B cell (primary cell): Measurements from ENCODE around the gene JMJD6. TPM values are rescaled to one million over a fixed set of nuclear protein-coding genes. Genes with fewer than 3 reads are reported as not detected.

ENCODE experiments used
- ATAC-seq: fragments of 200-7000 bp; cut with Tn5 transposase; one replicate; pipeline ENCODE4 v1.10.0; 2021; ENCODE audit warnings: low read depth, mild to moderate bottlenecking, moderate number of reproducible peaks, moderate library complexity
- CTCF ChIA-PET: fragments of 350-600 bp; sonication (Branson Sonifier 250); formaldehyde crosslinking; loops from one replicate; lab custom pipeline; 2021; ENCODE audit warnings: antibody characterized with exemption, inconsistent platforms; lab: Charles Lee
- POLR2A ChIA-PET: fragments of 350-600 bp; sonication (Branson Sonifier 250); formaldehyde crosslinking; loops from one replicate; lab custom pipeline; 2021; ENCODE audit warnings: antibody characterized with exemption; lab: Charles Lee
- DNase-seq: peaks from one replicate; pipeline ENCODE4 v3.0.0; 2013
- H2AFZ ChIP-seq: 2 replicates; pipeline ENCODE4 v1.6.1; 2012; ENCODE audit warnings: mild to moderate bottlenecking, low read depth, low read length; ENCODE audit not compliant: insufficient read depth, poor library complexity, severe bottlenecking
- H3K27ac ChIP-seq, 2 donors: 1 replicate in 1 of 2; 2 replicates in 1 of 2; pipeline ENCODE4 v1.5.1; 2012 to 2013; ENCODE audit warnings: low read length in 2 of 2, mild to moderate bottlenecking in 2 of 2, moderate library complexity in 1 of 2
- H3K27me3 ChIP-seq, 4 experiments: fragments of 200-600 bp in 1 of 4; sonication (generic) in 1 of 4; replicated peaks in 1 of 4; 1 replicate in 2 of 4; 2 replicates in 2 of 4; pipeline versions ENCODE4 v1.6.1 to v1.7.0; 2013 to 2016; ENCODE audit warnings: low read length in 3 of 4, mild to moderate bottlenecking in 2 of 4, mixed read lengths in 1 of 4, moderate library complexity in 1 of 4; ENCODE audit not compliant: insufficient read depth in 4 of 4, control insufficient read depth in 3 of 4; ENCODE audit errors: control extremely low read depth in 1 of 4
- H3K36me3 ChIP-seq, 2 experiments: replicated peaks in 1 of 2; 1 replicate in 1 of 2; 2 replicates in 1 of 2; pipeline versions ENCODE4 v1.6.1 to v1.7.1; 2013; ENCODE audit warnings: low read length in 1 of 2; ENCODE audit not compliant: insufficient read depth in 2 of 2, control insufficient read depth in 1 of 2; ENCODE audit errors: control extremely low read depth in 1 of 2, extremely low read depth in 1 of 2
- H3K4me1 ChIP-seq, 2 donors: fragments of 200-600 bp in 1 of 2; sonication (generic) in 1 of 2; 1 replicate in 1 of 2; 2 replicates in 1 of 2; pipeline versions ENCODE4 v1.5.1 to v1.6.1; 2013 to 2017; ENCODE audit warnings: low read length in 2 of 2; ENCODE audit not compliant: control insufficient read depth in 2 of 2, insufficient read depth in 2 of 2
- H3K4me2 ChIP-seq: replicated peaks from 2 replicates; pipeline ENCODE3; 2012; ENCODE audit warnings: mild to moderate bottlenecking, low read depth, low read length; ENCODE audit not compliant: poor library complexity, severe bottlenecking
- H3K4me3 ChIP-seq, 5 experiments: fragments of 200-600 bp in 1 of 5; sonication (generic) in 1 of 5; 1 replicate in 3 of 5; 2 replicates in 2 of 5; pipeline versions ENCODE4 v1.5.1 to v1.7.0; 2011 to 2016; ENCODE audit warnings: low read length in 4 of 5, mild to moderate bottlenecking in 4 of 5, low read depth in 2 of 5, control low read depth in 1 of 5, moderate library complexity in 1 of 5; ENCODE audit not compliant: insufficient read depth in 1 of 5; ENCODE audit errors: control extremely low read depth in 1 of 5, extremely low read depth in 1 of 5
- H3K79me2 ChIP-seq: fragments of 200-600 bp; sonication (generic); one replicate; pipeline ENCODE4 v1.6.0; 2016; ENCODE audit warnings: low read length; ENCODE audit not compliant: control insufficient read depth, insufficient read depth
- H3K9ac ChIP-seq: fragments of 200-600 bp; sonication (generic); 2 replicates; pipeline ENCODE4 v1.6.1; 2017; ENCODE audit warnings: mild to moderate bottlenecking, low read length, moderate library complexity
- H3K9me3 ChIP-seq, 3 donors: one replicate each; pipeline versions ENCODE4 v1.6.1 to v1.7.1; 2013; ENCODE audit warnings: low read length in 2 of 3; ENCODE audit not compliant: control insufficient read depth in 2 of 3, insufficient read depth in 1 of 3; ENCODE audit errors: control extremely low read depth in 1 of 3
- H4K20me1 ChIP-seq: 2 replicates; pipeline ENCODE4 v1.6.0; 2012; ENCODE audit warnings: mild to moderate bottlenecking, low read length; ENCODE audit not compliant: insufficient read depth, control insufficient read depth, poor library complexity, severe bottlenecking
- H3K27ac Mint-ChIP-seq: one replicate; pipeline ENCODE4 v1.8.0; 2021; ENCODE audit warnings: mixed read lengths
- H3K27me3 Mint-ChIP-seq: one replicate; pipeline ENCODE4 v1.8.0; 2021; ENCODE audit warnings: mixed read lengths
- H3K4me1 Mint-ChIP-seq: one replicate; pipeline ENCODE4 v1.8.0; 2021; ENCODE audit warnings: mixed read lengths
- H3K4me3 Mint-ChIP-seq: one replicate; pipeline ENCODE4 v1.8.0; 2021; ENCODE audit warnings: mixed read lengths
- H3K9me3 Mint-ChIP-seq: one replicate; pipeline ENCODE4 v1.8.0; 2022; ENCODE audit warnings: mixed read lengths; ENCODE audit not compliant: insufficient read depth
- EZH2 ChIP-seq: IDR thresholded peaks from 2 replicates; pipeline ENCODE4 v1.6.1; 2012; ENCODE audit warnings: borderline replicate concordance, low read depth, mild to moderate bottlenecking, moderate library complexity, low read length; ENCODE audit not compliant: insufficient read depth, poor library complexity, severe bottlenecking
- WGBS: methylation state at CpG from one replicate; pipeline ENCODE4 v1.1.5; 2013; ENCODE audit warnings: missing lambda C conversion rate; ENCODE audit not compliant: insufficient coverage; 5-methylcytosine and 5-hydroxymethylcytosine counted together
- intact Hi-C: fragments of 100-400 bp; cut with micrococcal nuclease; formaldehyde crosslinking; loops from one replicate; pipeline ENCODE4 v1.10.0; 2022
- polyA plus RNA-seq: library from polyadenylated mRNA; depleted of rRNA; stranded (reverse); fragments of >200 nt; gene quantifications from 2 replicates; pipeline ENCODE4 v1.2.3, GENCODE V29; 2012
- total RNA-seq, 2 donors: library from RNA; stranded (reverse); fragments of 120-200 nt in 1 of 2; gene quantifications; 1 replicate in 1 of 2; 2 replicates in 1 of 2; pipeline versions ENCODE4 v1.2.3 to v1.2.4, GENCODE V29; 2013 to 2022
- TF ChIP-seq, protein P1 (sequence below): fragments of 200-600 bp; IDR thresholded peaks from one replicate; pipeline ENCODE4 v1.8.0; 2022; ENCODE audit warnings: antibody characterized with exemption, mild to moderate bottlenecking

Gene JMJD6
- total and polyA plus RNA-seq, 2 donors (not counting 1 experiment from before 2014, with no cell fraction given): 38.2 to 45.0 TPM

- peaks cover 10 to 18% of the 10 kb centered on the region in 2 donors for H3K4me1 ChIP-seq
- H3K27me3 Mint-ChIP-seq: no peaks in the 10 kb centered on the region
- H3K27me3 ChIP-seq: peaks cover 0 to 3% (median 0%) of the 10 kb centered on the region in 4 experiments
- no peak overlapping the region for H3K4me2 ChIP-seq
- no peak overlapping the region for H3K4me3 ChIP-seq
- ATAC-seq: no peak
- H3K9ac ChIP-seq: no peak overlapping the region
- no peak overlapping the region for H3K27ac ChIP-seq
- CTCF ChIA-PET: interaction anchor here (0.7 kb wide), 1 partner anchor 1652 kb away, joined by 6 read pairs; no protein-coding TSS in a partner anchor
- H4K20me1 ChIP-seq: no peaks in the 10 kb centered on the region
- intact Hi-C loops: loop anchor here (5.0 kb wide), 1 partner anchor 147 kb away; no protein-coding TSS in a partner anchor
- H3K9me3 ChIP-seq: peaks cover 0 to 12% (median 0%) of the 10 kb centered on the region in 3 donors
- no peak overlapping the region for H3K4me3 Mint-ChIP-seq
- no peaks in the 10 kb centered on the region for H3K36me3 ChIP-seq
- no peak overlapping the region for H2AFZ ChIP-seq
- H3K27ac Mint-ChIP-seq: no peak overlapping the region
- no peak for DNase-seq
- H3K79me2 ChIP-seq: no peaks in the 10 kb centered on the region
- 98% methylated on average over 5 of the region's 5 CpGs for WGBS
- H3K9me3 Mint-ChIP-seq: no peaks in the 10 kb centered on the region
- POLR2A ChIA-PET: interaction anchor here (0.6 kb wide), 1 partner anchor 465 kb away, joined by 3 read pairs; no protein-coding TSS in a partner anchor
- peaks cover 25% of the 10 kb centered on the region for H3K4me1 Mint-ChIP-seq
- TF ChIP-seq, protein P1, sequence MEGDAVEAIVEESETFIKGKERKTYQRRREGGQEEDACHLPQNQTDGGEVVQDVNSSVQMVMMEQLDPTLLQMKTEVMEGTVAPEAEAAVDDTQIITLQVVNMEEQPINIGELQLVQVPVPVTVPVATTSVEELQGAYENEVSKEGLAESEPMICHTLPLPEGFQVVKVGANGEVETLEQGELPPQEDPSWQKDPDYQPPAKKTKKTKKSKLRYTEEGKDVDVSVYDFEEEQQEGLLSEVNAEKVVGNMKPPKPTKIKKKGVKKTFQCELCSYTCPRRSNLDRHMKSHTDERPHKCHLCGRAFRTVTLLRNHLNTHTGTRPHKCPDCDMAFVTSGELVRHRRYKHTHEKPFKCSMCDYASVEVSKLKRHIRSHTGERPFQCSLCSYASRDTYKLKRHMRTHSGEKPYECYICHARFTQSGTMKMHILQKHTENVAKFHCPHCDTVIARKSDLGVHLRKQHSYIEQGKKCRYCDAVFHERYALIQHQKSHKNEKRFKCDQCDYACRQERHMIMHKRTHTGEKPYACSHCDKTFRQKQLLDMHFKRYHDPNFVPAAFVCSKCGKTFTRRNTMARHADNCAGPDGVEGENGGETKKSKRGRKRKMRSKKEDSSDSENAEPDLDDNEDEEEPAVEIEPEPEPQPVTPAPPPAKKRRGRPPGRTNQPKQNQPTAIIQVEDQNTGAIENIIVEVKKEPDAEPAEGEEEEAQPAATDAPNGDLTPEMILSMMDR: no peak
- no peak for TF ChIP-seq EZH2
These were observed 51.8 kb downstream of the JMJD6 start for GRCh38 chr17:76674600-76674999.

DNA sequence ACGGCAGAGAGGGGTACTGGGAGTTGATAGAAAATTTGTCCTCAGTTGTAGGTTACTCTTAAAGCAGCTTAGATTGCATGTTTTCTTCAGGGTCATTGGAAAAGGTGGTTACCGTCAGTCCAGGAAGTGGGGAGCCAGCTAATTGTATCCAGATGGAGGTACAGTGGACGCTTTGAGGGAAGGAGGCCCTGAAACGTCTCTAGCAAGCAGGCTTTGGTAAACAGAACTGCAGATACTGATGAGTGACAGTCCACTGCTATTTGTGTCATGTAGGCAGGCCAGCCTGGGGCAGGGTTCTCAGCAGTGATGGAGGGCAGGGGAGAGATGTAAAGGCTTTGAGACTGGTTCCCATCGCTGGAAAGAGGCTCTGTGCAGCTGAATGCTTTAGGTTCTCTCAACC lies 52.7 kb downstream of the JMJD6 start:
- Mint-ChIP-seq H3K9me3 (no peaks in the 10 kb centered on the region), H3K4me1 (peaks cover 25% of the 10 kb centered on the region), H3K4me3 (peak overlapping the region; percentile 18), H3K27ac (no peak overlapping the region), H3K27me3 (no peaks in the 10 kb centered on the region)
- Histone ChIP-seq H3K4me3 (no peak overlapping the region), H4K20me1 (no peaks in the 10 kb centered on the region), H3K9me3 (peaks cover 0 to 12% (median 0%) of the 10 kb centered on the region in 3 donors), H3K4me1 (peaks cover 10 to 18% of the 10 kb centered on the region in 2 donors), H3K4me2 (no peak overlapping the region), H3K9ac (no peak overlapping the region), H3K27me3 (peaks cover 0 to 3% (median 0%) of the 10 kb centered on the region in 4 experiments), H2AFZ (no peak overlapping the region), H3K36me3 (no peaks in the 10 kb centered on the region), H3K27ac (no peak overlapping the region), H3K79me2 (no peaks in the 10 kb centered on the region)
- 90% methylated on average over 4 of the region's 5 CpGs for WGBS
- intact Hi-C loops: loop anchor here (5.0 kb wide), 1 partner anchor 146 kb away; no protein-coding TSS in a partner anchor
- TF ChIP-seq, protein P1: no peak
- no peak for TF ChIP-seq EZH2
- POLR2A ChIA-PET: no interaction called here
- ATAC-seq (no peak), DNase-seq (no peak)
- CTCF ChIA-PET: no interaction called here
